Cardiac muscle cell (in vitro differentiated cells and primary cell): ENCODE data around the gene SUSD6. TPM values are rescaled to one million over a fixed set of nuclear protein-coding genes. Genes with fewer than 3 reads are reported as not detected.
"Not testable (repeated sequence)": the region's sequence is repeated elsewhere in the genome, so short reads cannot be mapped to it uniquely, and the experiment has no call there.

Experiments
- DNase-seq, 2 donors: peaks; one replicate each; pipeline versions ENCODE4 v3.0.0 to v3.0.0-alpha.2; 2010 to 2017; ENCODE audit warnings: low read depth in 1 of 2, low spot score in 1 of 2
- H3K27ac ChIP-seq: fragments of 200-600 bp; sonication (generic); 2 replicates; pipeline ENCODE4 v1.5.1; 2016
- H3K27me3 ChIP-seq: fragments of 200-600 bp; sonication (generic); 2 replicates; pipeline ENCODE4 v1.6.0; 2016; ENCODE audit warnings: control low read depth
- H3K36me3 ChIP-seq: fragments of 200-600 bp; sonication (generic); 2 replicates; pipeline ENCODE4 v1.5.1; 2016; ENCODE audit warnings: control low read depth
- H3K4me1 ChIP-seq: fragments of 200-600 bp; sonication (generic); 2 replicates; pipeline ENCODE4 v1.8.1; 2017; ENCODE audit warnings: low read depth, mild to moderate bottlenecking, mixed run types
- H3K4me3 ChIP-seq: fragments of 200-600 bp; sonication (generic); 2 replicates; pipeline ENCODE4 v1.5.1; 2016; ENCODE audit warnings: mild to moderate bottlenecking
- H3K9me3 ChIP-seq: fragments of 200-600 bp; sonication (generic); 2 replicates; pipeline ENCODE4 v1.5.1; 2017; ENCODE audit warnings: low read depth, mild to moderate bottlenecking, control low read depth
- polyA plus RNA-seq: library from polyadenylated mRNA; unstranded; fragments of >200 nt; fragmentation: Nextera tagmentation; extraction: Ambion mirVana; gene quantifications from 2 replicates; pipeline ENCODE4 v1.2.1, GENCODE V29; 2016
- total RNA-seq: library from RNA; depleted of rRNA; stranded (reverse); fragments of >200 nt; gene quantifications from 2 replicates; pipeline ENCODE4 v1.2.3, GENCODE V29; 2016
- TF ChIP-seq, protein P1 (sequence below): IDR thresholded peaks from 2 replicates; pipeline ENCODE4 v1.5.1; 2012; ENCODE audit warnings: low read depth, mild to moderate bottlenecking, low read length

Gene SUSD6
- total and polyA plus RNA-seq, 2 experiments from 2014 or later, result 8.7 to 12.1 TPM

DNA sequence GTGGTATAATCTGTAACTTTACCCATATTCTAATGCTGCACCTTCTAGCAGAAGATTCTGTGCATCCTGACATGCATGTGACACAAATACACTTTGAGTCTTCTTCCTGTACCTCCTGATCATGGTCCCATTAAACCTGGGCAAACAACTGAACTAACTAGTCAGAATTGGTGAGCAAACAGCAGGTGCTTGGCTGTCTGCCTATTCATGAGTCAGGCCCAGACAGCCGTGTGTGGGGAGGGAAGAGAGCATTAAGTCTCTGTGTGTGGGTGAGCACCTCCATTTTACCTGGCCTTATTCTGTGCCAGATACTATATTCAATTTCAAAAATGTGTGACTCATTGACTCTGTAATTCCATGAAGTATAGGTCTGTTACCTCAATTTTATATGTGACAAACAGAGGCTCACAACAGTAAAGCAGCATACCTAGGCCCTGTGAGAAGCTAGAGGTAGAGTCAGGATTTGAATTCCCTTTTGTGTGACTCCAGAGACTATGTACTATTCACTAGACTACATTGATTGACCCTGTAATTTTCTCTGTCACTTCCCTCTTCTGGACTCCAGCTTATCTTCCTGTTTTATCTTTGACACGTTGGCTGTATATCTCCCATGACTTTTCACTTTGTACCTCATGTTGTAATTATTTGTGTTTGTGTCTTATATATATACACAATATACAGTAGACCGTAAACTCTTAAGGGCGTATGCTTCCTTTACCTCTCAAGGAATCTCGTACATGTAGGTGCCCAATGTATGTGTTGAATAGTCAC lies 32.2 kb downstream of the SUSD6 start:
- H3K4me1 ChIP-seq, result peaks cover 21% of the 10 kb centered on the region
- H3K27me3 ChIP-seq, result no peaks in the 10 kb centered on the region
- no peaks in the 10 kb centered on the region for H3K36me3 ChIP-seq
- H3K27ac ChIP-seq, result no peak overlapping the region
- TF ChIP-seq, protein P1, sequence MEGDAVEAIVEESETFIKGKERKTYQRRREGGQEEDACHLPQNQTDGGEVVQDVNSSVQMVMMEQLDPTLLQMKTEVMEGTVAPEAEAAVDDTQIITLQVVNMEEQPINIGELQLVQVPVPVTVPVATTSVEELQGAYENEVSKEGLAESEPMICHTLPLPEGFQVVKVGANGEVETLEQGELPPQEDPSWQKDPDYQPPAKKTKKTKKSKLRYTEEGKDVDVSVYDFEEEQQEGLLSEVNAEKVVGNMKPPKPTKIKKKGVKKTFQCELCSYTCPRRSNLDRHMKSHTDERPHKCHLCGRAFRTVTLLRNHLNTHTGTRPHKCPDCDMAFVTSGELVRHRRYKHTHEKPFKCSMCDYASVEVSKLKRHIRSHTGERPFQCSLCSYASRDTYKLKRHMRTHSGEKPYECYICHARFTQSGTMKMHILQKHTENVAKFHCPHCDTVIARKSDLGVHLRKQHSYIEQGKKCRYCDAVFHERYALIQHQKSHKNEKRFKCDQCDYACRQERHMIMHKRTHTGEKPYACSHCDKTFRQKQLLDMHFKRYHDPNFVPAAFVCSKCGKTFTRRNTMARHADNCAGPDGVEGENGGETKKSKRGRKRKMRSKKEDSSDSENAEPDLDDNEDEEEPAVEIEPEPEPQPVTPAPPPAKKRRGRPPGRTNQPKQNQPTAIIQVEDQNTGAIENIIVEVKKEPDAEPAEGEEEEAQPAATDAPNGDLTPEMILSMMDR, result no peak
- no peaks in the 10 kb centered on the region for H3K9me3 ChIP-seq
- no peak overlapping the region for H3K4me3 ChIP-seq
- DNase-seq, result no peak

DNA sequence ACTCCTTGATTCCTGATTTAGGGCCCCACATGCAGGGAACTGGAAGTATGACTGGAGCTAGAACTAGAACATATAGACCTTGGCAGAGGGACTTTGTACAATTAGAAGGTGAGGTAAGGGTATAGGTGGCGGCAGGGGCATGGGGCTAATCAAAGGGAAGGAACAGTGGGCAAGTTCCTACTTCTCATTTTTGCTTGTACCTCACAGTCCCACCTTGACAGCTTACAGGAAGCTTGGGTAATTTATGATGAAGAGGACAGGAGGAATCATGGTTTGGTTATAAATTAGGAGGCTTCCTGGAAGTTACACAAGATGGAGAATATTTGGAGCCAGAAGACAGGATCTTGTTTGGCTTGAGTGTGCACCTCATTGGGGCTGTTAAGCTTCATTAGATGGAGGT lies 33.4 kb downstream of the SUSD6 start:
- Histone ChIP-seq H3K4me3 (no peak overlapping the region), H3K4me1 (peaks cover 28% of the 10 kb centered on the region), H3K9me3 (no peaks in the 10 kb centered on the region), H3K27me3 (no peaks in the 10 kb centered on the region), H3K27ac (no peak overlapping the region), H3K36me3 (no peaks in the 10 kb centered on the region)
- TF ChIP-seq, protein P1, result no peak
- DNase-seq, result no peak

DNA sequence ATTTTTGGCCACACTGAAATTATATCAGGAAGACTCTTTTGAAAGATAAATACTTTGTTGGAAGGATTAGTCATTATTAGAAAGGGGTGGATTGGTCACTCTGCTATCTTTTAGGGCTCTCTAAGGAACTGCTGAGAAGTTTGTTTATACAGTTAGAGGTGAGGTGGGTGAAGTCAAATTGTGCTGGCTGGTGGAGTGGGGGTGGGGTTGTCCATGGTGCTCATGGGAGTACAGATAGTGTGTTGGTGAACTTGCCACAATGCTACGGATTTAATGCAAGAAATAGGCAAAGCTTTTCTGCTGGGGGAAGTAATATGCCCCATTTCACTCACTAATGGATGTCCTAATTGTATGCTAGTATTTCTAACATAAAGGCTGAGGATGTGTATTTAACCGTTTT lies 35.8 kb downstream of the SUSD6 start:
- Histone ChIP-seq H3K9me3 (no peaks in the 10 kb centered on the region), H3K4me1 (peaks cover 49% of the 10 kb centered on the region), H3K36me3 (no peaks in the 10 kb centered on the region), H3K27me3 (no peaks in the 10 kb centered on the region), H3K4me3 (no peak overlapping the region), H3K27ac (no peak overlapping the region)
- TF ChIP-seq, protein P1, result no peak
- no peak for DNase-seq

DNA sequence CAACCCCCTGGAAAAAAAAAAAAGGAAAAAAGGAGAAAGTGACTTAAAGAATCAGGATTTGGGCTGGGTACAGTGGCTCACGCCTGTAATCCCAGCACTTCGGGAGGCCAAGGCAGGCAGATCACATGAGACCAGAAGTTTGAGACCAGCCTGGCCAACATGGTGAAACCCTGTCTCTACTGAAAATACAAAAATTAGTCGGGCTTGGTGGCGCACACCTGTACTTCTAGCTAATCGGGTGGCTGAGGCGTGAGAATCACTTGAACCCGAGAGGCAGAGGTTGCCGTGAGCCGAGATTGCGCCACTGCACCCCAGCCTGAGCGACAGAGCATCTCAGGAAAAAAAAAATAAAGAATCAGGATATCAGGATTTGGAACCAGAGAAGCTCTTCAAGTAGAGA lies 36.2 kb downstream of the SUSD6 start:
- not testable (repeated sequence) for H3K4me3 ChIP-seq, DNase-seq, H3K36me3 ChIP-seq, H3K27me3 ChIP-seq, H3K9me3 ChIP-seq
- peaks cover 53% of the 10 kb centered on the region for H3K4me1 ChIP-seq
- H3K27ac ChIP-seq, result peak overlapping the region; percentile 77

DNA sequence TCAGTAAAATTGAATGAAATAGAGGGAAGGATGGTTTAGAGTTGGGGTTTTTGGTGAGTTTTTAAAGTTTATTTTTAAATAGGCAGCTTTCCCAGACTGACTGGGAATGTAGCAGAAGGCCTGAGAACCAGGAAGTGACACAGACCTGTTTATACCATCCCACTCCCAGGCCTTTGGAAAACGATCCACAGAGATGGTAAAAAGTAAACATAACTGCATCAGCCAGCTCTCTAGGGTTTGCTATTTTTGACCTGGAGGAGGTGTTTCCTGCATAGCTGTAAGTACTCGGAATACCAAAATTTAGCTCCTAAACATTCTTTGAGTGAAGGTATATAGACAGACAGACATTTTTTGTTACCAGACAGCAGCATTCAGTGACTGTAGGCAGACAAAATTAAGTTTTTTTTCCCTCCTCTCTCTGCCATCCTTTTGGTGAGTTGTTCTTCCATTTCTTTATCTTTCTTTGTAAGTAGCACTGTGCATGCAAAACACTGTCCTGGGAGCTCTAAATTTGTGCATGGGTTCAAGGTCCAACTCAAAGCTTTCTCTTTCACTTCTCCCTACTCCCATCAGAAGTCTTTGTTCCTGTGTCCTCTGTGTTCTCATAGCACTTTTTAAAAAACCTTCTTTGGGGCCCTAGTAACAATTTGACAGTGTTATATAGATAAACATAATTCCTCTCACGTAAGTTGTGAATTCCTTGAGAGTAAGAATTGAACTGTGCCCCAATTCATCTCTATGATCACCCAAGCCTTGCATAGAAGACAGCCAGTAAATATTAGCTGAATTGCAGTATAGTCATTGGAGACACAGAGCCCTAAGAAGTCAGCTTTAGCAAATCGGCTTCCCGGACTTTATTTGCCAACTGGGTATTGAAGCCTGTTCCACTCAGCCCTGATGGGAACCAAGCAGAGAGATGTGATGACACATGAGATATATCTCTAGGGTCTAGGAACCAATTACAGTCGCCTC lies 37.4 kb downstream of the SUSD6 start:
- H3K9me3 ChIP-seq, result no peaks in the 10 kb centered on the region
- no peak overlapping the region for H3K4me3 ChIP-seq
- no peaks in the 10 kb centered on the region for H3K27me3 ChIP-seq
- H3K27ac ChIP-seq, result peak overlapping the region; percentile 77
- H3K36me3 ChIP-seq, result no peaks in the 10 kb centered on the region
- TF ChIP-seq, protein P1, result no peak
- peaks cover 54% of the 10 kb centered on the region for H3K4me1 ChIP-seq
- DNase-seq, result peak; percentile 29 to 40
